ENCODE measurements around the gene EIF1AX.
"Not testable (repeated sequence)": the region's sequence is repeated elsewhere in the genome, so short reads cannot be mapped to it uniquely, and the experiment has no call there.

EIF1AX gene

GRCh38 chrX:20141281-20142220, at the start of gene EIF1AX:
TSS of gene EIF1AX (minus strand) at chrX:20141838. CDS start at chrX:20141640, 198 bp downstream.
- DNase-seq (ENCODE audit: low read depth) = peak; percentile 74

- DNase-seq (ENCODE audit: low read depth) = no peak
Measured at GRCh38 chrX:20189171-20189570, 47.5 kb upstream of the EIF1AX start.

- no peak for DNase-seq (ENCODE audit: low read depth)
Measured at GRCh38 chrX:20181598-20182329, 40.1 kb upstream of the EIF1AX start.

GRCh38 chrX:20177093-20177492, 35.5 kb upstream of the EIF1AX start:
- no peak for DNase-seq (ENCODE audit: low read depth)

- no peak for DNase-seq (ENCODE audit: low read depth)
Measured at GRCh38 chrX:20173856-20174255, 32.2 kb upstream of the EIF1AX start.

- DNase-seq (ENCODE audit: low read depth) = no peak
Measured at GRCh38 chrX:20173313-20173712, 31.7 kb upstream of the EIF1AX start.

GRCh38 chrX:20171887-20172286, 30.2 kb upstream of the EIF1AX start:
- no peak for DNase-seq (ENCODE audit: low read depth)

- DNase-seq (ENCODE audit: low read depth) = not testable (repeated sequence)
Measured at GRCh38 chrX:20162516-20162915, 20.9 kb upstream of the EIF1AX start.

GRCh38 chrX:20159797-20160385, 18.3 kb upstream of the EIF1AX start:
- no peak for DNase-seq (ENCODE audit: low read depth)

GRCh38 chrX:20151689-20152088, 10.1 kb upstream of the EIF1AX start:
- DNase-seq (ENCODE audit: low read depth) = no peak

GRCh38 chrX:20149326-20149725, 7.7 kb upstream of the EIF1AX start:
- DNase-seq (ENCODE audit: low read depth) = no peak

- no peak for DNase-seq (ENCODE audit: low read depth)
Measured at GRCh38 chrX:20147561-20147960, 5.9 kb upstream of the EIF1AX start.

- DNase-seq (ENCODE audit: low read depth) = no peak
Measured at GRCh38 chrX:20144491-20144890, 2.9 kb upstream of the EIF1AX start.

- no peak for DNase-seq (ENCODE audit: low read depth)
Measured at GRCh38 chrX:20143561-20143960, 1.9 kb upstream of the EIF1AX start.

- DNase-seq (ENCODE audit: low read depth) = no peak
Measured at GRCh38 chrX:20143111-20143510, 1.5 kb upstream of the EIF1AX start.

- DNase-seq (ENCODE audit: low read depth) = no peak
Measured at GRCh38 chrX:20140420-20140819, 1.2 kb downstream of the EIF1AX start.

GRCh38 chrX:20139966-20140365, 1.7 kb downstream of the EIF1AX start:
- DNase-seq (ENCODE audit: low read depth) = no peak

GRCh38 chrX:20135944-20136343, 5.7 kb downstream of the EIF1AX start:
- no peak for DNase-seq (ENCODE audit: low read depth)

- no peak for DNase-seq (ENCODE audit: low read depth)
Measured at GRCh38 chrX:20132666-20133065, 9.0 kb downstream of the EIF1AX start.

- DNase-seq (ENCODE audit: low read depth) = no peak
Measured at GRCh38 chrX:20130357-20130756, 11.3 kb downstream of the EIF1AX start.

GRCh38 chrX:20129547-20129946, 12.1 kb downstream of the EIF1AX start:
- no peak for DNase-seq (ENCODE audit: low read depth)

GRCh38 chrX:20128670-20129069, 13.0 kb downstream of the EIF1AX start:
- no peak for DNase-seq (ENCODE audit: low read depth)

- not testable (repeated sequence) for DNase-seq (ENCODE audit: low read depth)
Measured at GRCh38 chrX:20127440-20127839, 14.2 kb downstream of the EIF1AX start.
